ENCODE results near the gene DENND11.

- no peak for TF ChIP-seq POLR2A (IDR thresholded peaks at IDR 0.05)
- TF ChIP-seq, protein P1, sequence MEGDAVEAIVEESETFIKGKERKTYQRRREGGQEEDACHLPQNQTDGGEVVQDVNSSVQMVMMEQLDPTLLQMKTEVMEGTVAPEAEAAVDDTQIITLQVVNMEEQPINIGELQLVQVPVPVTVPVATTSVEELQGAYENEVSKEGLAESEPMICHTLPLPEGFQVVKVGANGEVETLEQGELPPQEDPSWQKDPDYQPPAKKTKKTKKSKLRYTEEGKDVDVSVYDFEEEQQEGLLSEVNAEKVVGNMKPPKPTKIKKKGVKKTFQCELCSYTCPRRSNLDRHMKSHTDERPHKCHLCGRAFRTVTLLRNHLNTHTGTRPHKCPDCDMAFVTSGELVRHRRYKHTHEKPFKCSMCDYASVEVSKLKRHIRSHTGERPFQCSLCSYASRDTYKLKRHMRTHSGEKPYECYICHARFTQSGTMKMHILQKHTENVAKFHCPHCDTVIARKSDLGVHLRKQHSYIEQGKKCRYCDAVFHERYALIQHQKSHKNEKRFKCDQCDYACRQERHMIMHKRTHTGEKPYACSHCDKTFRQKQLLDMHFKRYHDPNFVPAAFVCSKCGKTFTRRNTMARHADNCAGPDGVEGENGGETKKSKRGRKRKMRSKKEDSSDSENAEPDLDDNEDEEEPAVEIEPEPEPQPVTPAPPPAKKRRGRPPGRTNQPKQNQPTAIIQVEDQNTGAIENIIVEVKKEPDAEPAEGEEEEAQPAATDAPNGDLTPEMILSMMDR (IDR thresholded peaks at IDR 0.05 in 4 of 5, conservative IDR thresholded peaks at IDR 0.05 in 1 of 5): no peak
Measured at GRCh38 chr7:141698247-141699015, 3.5 kb downstream of the DENND11 start.
